ENCODE results near the gene FUT8.

GRCh38 chr14:65770681-65771080, 358.2 kb downstream of the FUT8 start:
- TF ChIP-seq, protein P1, sequence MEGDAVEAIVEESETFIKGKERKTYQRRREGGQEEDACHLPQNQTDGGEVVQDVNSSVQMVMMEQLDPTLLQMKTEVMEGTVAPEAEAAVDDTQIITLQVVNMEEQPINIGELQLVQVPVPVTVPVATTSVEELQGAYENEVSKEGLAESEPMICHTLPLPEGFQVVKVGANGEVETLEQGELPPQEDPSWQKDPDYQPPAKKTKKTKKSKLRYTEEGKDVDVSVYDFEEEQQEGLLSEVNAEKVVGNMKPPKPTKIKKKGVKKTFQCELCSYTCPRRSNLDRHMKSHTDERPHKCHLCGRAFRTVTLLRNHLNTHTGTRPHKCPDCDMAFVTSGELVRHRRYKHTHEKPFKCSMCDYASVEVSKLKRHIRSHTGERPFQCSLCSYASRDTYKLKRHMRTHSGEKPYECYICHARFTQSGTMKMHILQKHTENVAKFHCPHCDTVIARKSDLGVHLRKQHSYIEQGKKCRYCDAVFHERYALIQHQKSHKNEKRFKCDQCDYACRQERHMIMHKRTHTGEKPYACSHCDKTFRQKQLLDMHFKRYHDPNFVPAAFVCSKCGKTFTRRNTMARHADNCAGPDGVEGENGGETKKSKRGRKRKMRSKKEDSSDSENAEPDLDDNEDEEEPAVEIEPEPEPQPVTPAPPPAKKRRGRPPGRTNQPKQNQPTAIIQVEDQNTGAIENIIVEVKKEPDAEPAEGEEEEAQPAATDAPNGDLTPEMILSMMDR (IDR thresholded peaks at IDR 0.05 in 2 of 3, conservative IDR thresholded peaks at IDR 0.05 in 1 of 3; ENCODE audit: borderline replicate concordance in 1 of 3, insufficient read depth in 1 of 3, low read depth in 2 of 3, low read length in 2 of 3) = no peak
- no peak for TF ChIP-seq YY1 (IDR thresholded peaks at IDR 0.05; ENCODE audit: extremely low read depth, insufficient replicate concordance, low read depth, low read length)
- TF ChIP-seq EZH2 (IDR thresholded peaks at IDR 0.05) = no peak
- no peak for TF ChIP-seq CBX3 (IDR thresholded peaks at IDR 0.05; ENCODE audit: low read depth)
- no peak for TF ChIP-seq SP1 (IDR thresholded peaks at IDR 0.05; ENCODE audit: low read depth)
- TF ChIP-seq SIN3A (IDR thresholded peaks at IDR 0.05; ENCODE audit: low read depth) = no peak
- no peak for TF ChIP-seq CEBPB (IDR thresholded peaks at IDR 0.05; ENCODE audit: low read depth)
- TF ChIP-seq ZBTB33 (IDR thresholded peaks at IDR 0.05; ENCODE audit: extremely low read depth, insufficient replicate concordance, low read length) = no peak
- TF ChIP-seq POLR2AphosphoS5 (IDR thresholded peaks at IDR 0.05; ENCODE audit: low read depth, low read length) = no peak
- no peak for TF ChIP-seq ELF1 (IDR thresholded peaks at IDR 0.05; ENCODE audit: borderline replicate concordance, low read depth)
- no peak for TF ChIP-seq ZNF274 (IDR thresholded peaks at IDR 0.05; ENCODE audit: low read depth, low read length)

Measured in HCT116 (cell line).